Mucosa of rectum (tissue), 2 donors: ENCODE results near the gene TRAIP.
A peak's percentile ranks its signal among the peaks of the same experiment; 100 is the strongest.

Source experiments
- H3K27ac ChIP-seq, 2 donors: one replicate each; pipeline ENCODE4 v1.7.0; 2013; ENCODE audit warnings: inconsistent platforms in 2 of 2, low read depth in 2 of 2, low read length in 2 of 2
- H3K27me3 ChIP-seq, 2 donors: one replicate each; pipeline ENCODE4 v1.7.0; 2013; ENCODE audit warnings: low read length in 2 of 2; ENCODE audit not compliant: control insufficient read depth in 2 of 2, insufficient read depth in 2 of 2
- H3K36me3 ChIP-seq, 2 donors: one replicate each; pipeline ENCODE4 v1.7.0; 2013; ENCODE audit warnings: low read length in 2 of 2; ENCODE audit not compliant: control insufficient read depth in 2 of 2, insufficient read depth in 2 of 2
- H3K4me1 ChIP-seq, 2 donors: one replicate each; pipeline ENCODE4 v1.7.0; 2013; ENCODE audit warnings: low read length in 2 of 2, mild to moderate bottlenecking in 1 of 2; ENCODE audit not compliant: control insufficient read depth in 2 of 2, insufficient read depth in 2 of 2
- H3K4me3 ChIP-seq, 2 donors: one replicate each; pipeline ENCODE4 v1.7.0; 2013; ENCODE audit warnings: low read length in 2 of 2
- H3K9ac ChIP-seq, 2 donors: one replicate each; pipeline ENCODE4 v1.7.0; 2013; ENCODE audit warnings: low read length in 2 of 2, low read depth in 1 of 2, mild to moderate bottlenecking in 1 of 2
- H3K9me3 ChIP-seq, 2 donors: one replicate each; pipeline ENCODE4 v1.7.0; 2013; ENCODE audit warnings: low read length in 2 of 2; ENCODE audit not compliant: control insufficient read depth in 2 of 2
- donor health status: healthy.
- donor health status: Normal muscosa, but diverticular disease.

TRAIP gene

GRCh38 chr3:49876567-49876966 lies 20.2 kb upstream of the TRAIP start:
- H3K27me3 ChIP-seq, result no peaks in the 10 kb centered on the region
- H3K9me3 ChIP-seq, result no peaks in the 10 kb centered on the region
- H3K9ac ChIP-seq, result no peak overlapping the region
- peaks cover 18 to 20% of the 10 kb centered on the region in 2 donors for H3K4me1 ChIP-seq
- no peak overlapping the region for H3K4me3 ChIP-seq
- no peak overlapping the region for H3K27ac ChIP-seq
- H3K36me3 ChIP-seq, result no peaks in the 10 kb centered on the region

GRCh38 chr3:49873623-49874022 lies 17.3 kb upstream of the TRAIP start:
- Histone ChIP-seq H3K4me1 (peaks cover 14 to 17% of the 10 kb centered on the region in 2 donors), H3K9me3 (no peaks in the 10 kb centered on the region), H3K36me3 (no peaks in the 10 kb centered on the region), H3K27me3 (peaks cover 7 to 18% of the 10 kb centered on the region in 2 donors), H3K4me3 (peak overlapping the region in 1 of 2 donors; percentile 19), H3K27ac (peak overlapping the region; percentile 66 to 68), H3K9ac (peak overlapping the region in 1 of 2 donors; percentile 18)

GRCh38 chr3:49872801-49873281 lies 16.5 kb upstream of the TRAIP start:
- H3K9ac ChIP-seq, result no peak overlapping the region
- no peak overlapping the region for H3K4me3 ChIP-seq
- no peaks in the 10 kb centered on the region for H3K36me3 ChIP-seq
- peaks cover 14 to 22% of the 10 kb centered on the region in 2 donors for H3K27me3 ChIP-seq
- peaks cover 14 to 17% of the 10 kb centered on the region in 2 donors for H3K4me1 ChIP-seq
- H3K27ac ChIP-seq, result peak overlapping the region; percentile 66 to 68
- H3K9me3 ChIP-seq, result no peaks in the 10 kb centered on the region

GRCh38 chr3:49871531-49872153 lies 15.3 kb upstream of the TRAIP start:
- peaks cover 14 to 17% of the 10 kb centered on the region in 2 donors for H3K4me1 ChIP-seq
- peaks cover 17 to 24% of the 10 kb centered on the region in 2 donors for H3K27me3 ChIP-seq

GRCh38 chr3:49869525-49870126 lies 13.3 kb upstream of the TRAIP start, which contains the start of gene CAMKV:
TSS of gene CAMKV (minus strand) at chr3:49869906. CDS start at chr3:49862388, 7,518 bp downstream.
- Histone ChIP-seq H3K9me3 (no peaks in the 10 kb centered on the region), H3K27ac (no peak within 1 kb of the TSS), H3K27me3 (peaks cover 17 to 32% of the 10 kb centered on the region in 2 donors), H3K9ac (peak within 1 kb of the TSS in 1 of 2 donors; percentile 2), H3K36me3 (no peaks in the 10 kb centered on the region), H3K4me3 (peak within 1 kb of the TSS; percentile 20 to 39), H3K4me1 (peaks cover 14 to 17% of the 10 kb centered on the region in 2 donors)

More at GRCh38 chr3:49871531-49872153, 15.3 kb upstream of the TRAIP start:
- Histone ChIP-seq H3K36me3 (no peaks in the 10 kb centered on the region), H3K27ac (no peak overlapping the region), H3K4me3 (no peak overlapping the region), H3K9ac (no peak overlapping the region), H3K9me3 (no peaks in the 10 kb centered on the region)

GRCh38 chr3:49868862-49869466 lies 12.6 kb upstream of the TRAIP start:
- peaks cover 17 to 36% of the 10 kb centered on the region in 2 donors for H3K27me3 ChIP-seq
- peaks cover 9 to 15% of the 10 kb centered on the region in 2 donors for H3K4me1 ChIP-seq
- H3K36me3 ChIP-seq, result no peaks in the 10 kb centered on the region
- H3K9me3 ChIP-seq, result no peaks in the 10 kb centered on the region
- no peak overlapping the region for H3K9ac ChIP-seq
- no peak overlapping the region for H3K27ac ChIP-seq
- H3K4me3 ChIP-seq, result no peak overlapping the region

GRCh38 chr3:49867871-49868321 lies 11.5 kb upstream of the TRAIP start:
- no peaks in the 10 kb centered on the region for H3K9me3 ChIP-seq
- no peaks in the 10 kb centered on the region for H3K36me3 ChIP-seq
- peaks cover 3 to 4% of the 10 kb centered on the region in 2 donors for H3K4me1 ChIP-seq
- H3K27ac ChIP-seq, result no peak overlapping the region
- no peak overlapping the region for H3K9ac ChIP-seq
- no peak overlapping the region for H3K4me3 ChIP-seq
- H3K27me3 ChIP-seq, result peaks cover 17 to 36% of the 10 kb centered on the region in 2 donors

- H3K27ac ChIP-seq, result no peak overlapping the region
- no peaks in the 10 kb centered on the region for H3K4me1 ChIP-seq
- no peaks in the 10 kb centered on the region for H3K9me3 ChIP-seq
- H3K9ac ChIP-seq, result no peak overlapping the region
- H3K27me3 ChIP-seq, result peaks cover 17 to 36% of the 10 kb centered on the region in 2 donors
- no peak overlapping the region for H3K4me3 ChIP-seq
- no peaks in the 10 kb centered on the region for H3K36me3 ChIP-seq
These were observed 11.0 kb upstream of the TRAIP start for GRCh38 chr3:49867400-49867799.

- no peaks in the 10 kb centered on the region for H3K36me3 ChIP-seq
- H3K27me3 ChIP-seq, result peaks cover 17 to 27% of the 10 kb centered on the region in 2 donors
- no peak overlapping the region for H3K9ac ChIP-seq
- no peak overlapping the region for H3K4me3 ChIP-seq
- H3K9me3 ChIP-seq, result no peaks in the 10 kb centered on the region
- H3K4me1 ChIP-seq, result no peaks in the 10 kb centered on the region
- H3K27ac ChIP-seq, result no peak overlapping the region
These were observed 8.9 kb upstream of the TRAIP start for GRCh38 chr3:49865198-49865784.

GRCh38 chr3:49864505-49864904 lies 8.1 kb upstream of the TRAIP start:
- Histone ChIP-seq H3K9ac (no peak overlapping the region), H3K4me3 (no peak overlapping the region), H3K36me3 (no peaks in the 10 kb centered on the region), H3K27me3 (peaks cover 13 to 23% of the 10 kb centered on the region in 2 donors), H3K9me3 (no peaks in the 10 kb centered on the region), H3K27ac (no peak overlapping the region), H3K4me1 (no peaks in the 10 kb centered on the region)
